ENCODE data around the gene S100G. TPM values are rescaled to one million over a fixed set of nuclear protein-coding genes. Genes with fewer than 3 reads are reported as not detected.

Gene S100G
- total RNA-seq, 1 experiment from 2014 or later = not detected

DNA sequence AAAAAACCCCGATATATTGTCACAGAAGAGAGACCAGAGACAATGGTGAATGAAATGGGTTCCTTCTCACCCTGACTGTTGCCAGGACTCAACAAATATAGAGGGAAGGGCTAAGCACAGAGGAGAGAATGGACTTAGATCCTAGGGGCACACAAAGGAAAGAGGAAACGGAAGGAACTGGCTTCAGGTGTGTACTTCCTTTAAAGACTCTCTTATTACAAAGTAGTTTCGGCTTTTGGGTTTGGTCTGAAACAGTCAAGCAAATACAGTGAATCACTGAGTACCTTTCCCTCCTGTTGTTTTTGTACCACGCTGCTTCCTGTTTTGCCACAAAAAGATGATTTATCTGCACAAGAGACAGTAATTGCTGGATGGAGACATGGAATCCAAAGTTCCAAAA is 46.1 kb upstream of the S100G start:
- H3K27me3 ChIP-seq (ENCODE audit: control insufficient read depth, insufficient read depth, low read length) = no peaks in the 10 kb centered on the region
- no peaks in the 10 kb centered on the region for H3K4me1 ChIP-seq (ENCODE audit: control insufficient read depth, insufficient read depth, low read length)
- intact Hi-C loops (cut with micrococcal nuclease; ENCODE audit: unreplicated experiment) = no loop called here
- H3K27ac ChIP-seq (ENCODE audit: low read length) = no peak overlapping the region
- BruUV-seq (replicated peaks) = no TSS peak
- TF ChIP-seq TCF7L2 (IDR thresholded peaks at IDR 0.05; ENCODE audit: low read depth, low read length) = no peak
- TF ChIP-seq POLR2AphosphoS5 (IDR thresholded peaks at IDR 0.05; ENCODE audit: low read depth, low read length) = no peak
- TF ChIP-seq SIN3A (IDR thresholded peaks at IDR 0.05; ENCODE audit: borderline replicate concordance, insufficient read depth, low read depth, low read length) = no peak
- TF ChIP-seq, protein P1, sequence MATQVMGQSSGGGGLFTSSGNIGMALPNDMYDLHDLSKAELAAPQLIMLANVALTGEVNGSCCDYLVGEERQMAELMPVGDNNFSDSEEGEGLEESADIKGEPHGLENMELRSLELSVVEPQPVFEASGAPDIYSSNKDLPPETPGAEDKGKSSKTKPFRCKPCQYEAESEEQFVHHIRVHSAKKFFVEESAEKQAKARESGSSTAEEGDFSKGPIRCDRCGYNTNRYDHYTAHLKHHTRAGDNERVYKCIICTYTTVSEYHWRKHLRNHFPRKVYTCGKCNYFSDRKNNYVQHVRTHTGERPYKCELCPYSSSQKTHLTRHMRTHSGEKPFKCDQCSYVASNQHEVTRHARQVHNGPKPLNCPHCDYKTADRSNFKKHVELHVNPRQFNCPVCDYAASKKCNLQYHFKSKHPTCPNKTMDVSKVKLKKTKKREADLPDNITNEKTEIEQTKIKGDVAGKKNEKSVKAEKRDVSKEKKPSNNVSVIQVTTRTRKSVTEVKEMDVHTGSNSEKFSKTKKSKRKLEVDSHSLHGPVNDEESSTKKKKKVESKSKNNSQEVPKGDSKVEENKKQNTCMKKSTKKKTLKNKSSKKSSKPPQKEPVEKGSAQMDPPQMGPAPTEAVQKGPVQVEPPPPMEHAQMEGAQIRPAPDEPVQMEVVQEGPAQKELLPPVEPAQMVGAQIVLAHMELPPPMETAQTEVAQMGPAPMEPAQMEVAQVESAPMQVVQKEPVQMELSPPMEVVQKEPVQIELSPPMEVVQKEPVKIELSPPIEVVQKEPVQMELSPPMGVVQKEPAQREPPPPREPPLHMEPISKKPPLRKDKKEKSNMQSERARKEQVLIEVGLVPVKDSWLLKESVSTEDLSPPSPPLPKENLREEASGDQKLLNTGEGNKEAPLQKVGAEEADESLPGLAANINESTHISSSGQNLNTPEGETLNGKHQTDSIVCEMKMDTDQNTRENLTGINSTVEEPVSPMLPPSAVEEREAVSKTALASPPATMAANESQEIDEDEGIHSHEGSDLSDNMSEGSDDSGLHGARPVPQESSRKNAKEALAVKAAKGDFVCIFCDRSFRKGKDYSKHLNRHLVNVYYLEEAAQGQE (IDR thresholded peaks at IDR 0.05; ENCODE audit: insufficient read depth in 1 of 2, low read depth in 2 of 2, low read length in 1 of 2) = no peak
- TF ChIP-seq, protein P2, sequence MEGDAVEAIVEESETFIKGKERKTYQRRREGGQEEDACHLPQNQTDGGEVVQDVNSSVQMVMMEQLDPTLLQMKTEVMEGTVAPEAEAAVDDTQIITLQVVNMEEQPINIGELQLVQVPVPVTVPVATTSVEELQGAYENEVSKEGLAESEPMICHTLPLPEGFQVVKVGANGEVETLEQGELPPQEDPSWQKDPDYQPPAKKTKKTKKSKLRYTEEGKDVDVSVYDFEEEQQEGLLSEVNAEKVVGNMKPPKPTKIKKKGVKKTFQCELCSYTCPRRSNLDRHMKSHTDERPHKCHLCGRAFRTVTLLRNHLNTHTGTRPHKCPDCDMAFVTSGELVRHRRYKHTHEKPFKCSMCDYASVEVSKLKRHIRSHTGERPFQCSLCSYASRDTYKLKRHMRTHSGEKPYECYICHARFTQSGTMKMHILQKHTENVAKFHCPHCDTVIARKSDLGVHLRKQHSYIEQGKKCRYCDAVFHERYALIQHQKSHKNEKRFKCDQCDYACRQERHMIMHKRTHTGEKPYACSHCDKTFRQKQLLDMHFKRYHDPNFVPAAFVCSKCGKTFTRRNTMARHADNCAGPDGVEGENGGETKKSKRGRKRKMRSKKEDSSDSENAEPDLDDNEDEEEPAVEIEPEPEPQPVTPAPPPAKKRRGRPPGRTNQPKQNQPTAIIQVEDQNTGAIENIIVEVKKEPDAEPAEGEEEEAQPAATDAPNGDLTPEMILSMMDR (IDR thresholded peaks at IDR 0.05) = no peak
- POLR2A ChIA-PET = no interaction called here
- CTCF ChIA-PET = no interaction called here
- DNase-seq (ENCODE audit: low read depth, low spot score) (no peak), ATAC-seq (no peak)
- H3K4me3 ChIP-seq (ENCODE audit: low read depth in 2 of 2, low read length in 2 of 2) = no peak overlapping the region
- no peaks in the 10 kb centered on the region for H3K36me3 ChIP-seq (ENCODE audit: control insufficient read depth, insufficient read depth, low read length)
- H3K9me3 ChIP-seq (ENCODE audit: control insufficient read depth, insufficient read depth, low read depth, low read length) = no peaks in the 10 kb centered on the region
- in situ Hi-C loops (cut with HindIII; ENCODE audit: low pct_unique_long_range_greater_than_20kb, low sequenced_read_pairs) = no loop called here

DNA sequence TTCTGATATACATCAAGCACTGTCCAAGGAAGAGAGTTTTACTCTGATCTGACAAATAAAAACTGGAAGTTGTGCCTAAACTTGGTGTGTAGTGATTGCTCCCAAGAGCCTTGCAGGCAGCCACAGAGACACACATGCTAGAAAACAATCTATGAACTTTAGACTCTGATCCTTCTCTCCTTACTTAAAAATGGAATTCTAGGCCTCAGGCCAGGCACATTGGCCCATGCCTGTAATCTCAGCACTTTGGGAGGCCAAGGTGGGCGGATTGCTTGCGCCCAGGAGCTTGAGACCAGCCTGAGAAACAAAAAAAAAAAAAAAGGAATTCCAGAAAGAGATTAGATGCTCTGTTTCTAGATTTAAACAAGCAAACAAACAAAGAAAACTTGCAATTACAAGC is 45.6 kb upstream of the S100G start:
- Histone ChIP-seq H3K36me3 (ENCODE audit: control insufficient read depth, insufficient read depth, low read length) (no peaks in the 10 kb centered on the region), H3K27me3 (ENCODE audit: control insufficient read depth, insufficient read depth, low read length) (no peaks in the 10 kb centered on the region), H3K4me3 (ENCODE audit: low read depth in 2 of 2, low read length in 2 of 2) (no peak overlapping the region), H3K27ac (ENCODE audit: low read length) (no peak overlapping the region), H3K4me1 (ENCODE audit: control insufficient read depth, insufficient read depth, low read length) (no peaks in the 10 kb centered on the region), H3K9me3 (ENCODE audit: control insufficient read depth, insufficient read depth, low read depth, low read length) (no peaks in the 10 kb centered on the region)
- intact Hi-C loops (cut with micrococcal nuclease; ENCODE audit: unreplicated experiment) = no loop called here
- ChIA-PET CTCF (no interaction called here), POLR2A (no interaction called here)
- TF ChIP-seq, protein P1 (IDR thresholded peaks at IDR 0.05; ENCODE audit: insufficient read depth in 1 of 2, low read depth in 2 of 2, low read length in 1 of 2) = no peak
- TF ChIP-seq, protein P2 (IDR thresholded peaks at IDR 0.05) = no peak
- no peak for TF ChIP-seq SIN3A (IDR thresholded peaks at IDR 0.05; ENCODE audit: borderline replicate concordance, insufficient read depth, low read depth, low read length)
- no peak for TF ChIP-seq POLR2AphosphoS5 (IDR thresholded peaks at IDR 0.05; ENCODE audit: low read depth, low read length)
- TF ChIP-seq TCF7L2 (IDR thresholded peaks at IDR 0.05; ENCODE audit: low read depth, low read length) = no peak
- BruUV-seq (replicated peaks) = no TSS peak
- DNase-seq (ENCODE audit: low read depth, low spot score) (no peak), ATAC-seq (no peak)
- in situ Hi-C loops (cut with HindIII; ENCODE audit: low pct_unique_long_range_greater_than_20kb, low sequenced_read_pairs) = no loop called here
